HG03565 (cell line): ENCODE data around the gene TIMM50.

ENCODE experiments used
- ATAC-seq: cut with Tn5 transposase; IDR thresholded peaks from one replicate; pipeline ENCODE4 v1.9.1; 2021; ENCODE audit warnings: mild to moderate bottlenecking, moderate library complexity; ENCODE audit not compliant: unreplicated experiment

The TIMM50 gene

DNA sequence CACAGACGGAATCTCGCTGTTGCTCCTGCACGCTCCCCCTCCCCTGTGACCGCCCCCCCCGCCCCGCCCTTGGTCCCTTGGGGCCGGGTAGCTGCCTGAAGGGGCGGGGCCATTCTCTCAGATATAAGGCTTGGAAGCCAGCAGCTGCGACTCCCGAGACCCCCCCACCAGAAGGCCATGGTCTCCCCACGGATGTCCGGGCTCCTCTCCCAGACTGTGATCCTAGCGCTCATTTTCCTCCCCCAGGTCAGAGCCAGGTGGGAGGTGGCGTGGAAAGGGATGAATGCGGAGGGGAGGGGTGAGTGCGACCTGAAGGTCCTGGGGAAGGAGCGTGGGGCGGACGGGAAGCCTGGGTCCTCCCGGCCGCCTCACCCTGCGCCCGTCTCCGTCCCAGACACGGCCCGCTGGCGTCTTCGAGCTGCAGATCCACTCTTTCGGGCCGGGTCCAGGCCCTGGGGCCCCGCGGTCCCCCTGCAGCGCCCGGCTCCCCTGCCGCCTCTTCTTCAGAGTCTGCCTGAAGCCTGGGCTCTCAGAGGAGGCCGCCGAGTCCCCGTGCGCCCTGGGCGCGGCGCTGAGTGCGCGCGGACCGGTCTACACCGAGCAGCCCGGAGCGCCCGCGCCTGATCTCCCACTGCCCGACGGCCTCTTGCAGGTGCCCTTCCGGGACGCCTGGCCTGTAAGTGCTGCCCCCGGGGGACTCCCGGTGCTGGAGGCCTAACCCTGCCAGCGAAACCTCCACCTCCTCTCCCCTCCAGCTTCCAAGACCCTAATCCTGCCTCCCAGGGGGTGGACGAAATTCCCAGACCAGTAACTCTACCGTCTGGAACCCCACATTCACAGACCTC is 18.4 kb downstream of the TIMM50 start, which contains the start of gene DLL3:
DLL3 (plus strand) TSS at position 150 of the 845 bp plus-strand sequence; CDS start at position 178, 28 bp downstream.
- no peak for ATAC-seq

DNA sequence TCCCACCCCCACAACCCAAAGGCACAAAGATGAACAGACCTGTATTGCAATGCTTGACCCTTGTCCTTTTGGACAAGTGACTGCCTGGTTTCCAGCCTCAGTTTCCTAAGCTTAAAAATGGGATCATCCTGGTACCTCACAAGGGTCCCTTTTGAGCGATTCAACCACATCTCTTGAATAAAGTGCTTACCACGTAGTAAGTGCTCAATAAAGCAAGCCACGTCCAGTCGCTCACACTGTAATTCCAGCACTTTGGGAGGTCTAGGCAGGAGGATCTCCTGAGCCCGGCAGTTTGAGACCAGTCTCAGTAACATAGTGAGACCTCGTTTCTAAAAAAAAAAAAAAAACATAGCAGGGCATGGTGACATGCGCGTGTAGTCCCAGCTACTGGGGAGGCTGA is 19.3 kb downstream of the TIMM50 start:
- no peak for ATAC-seq

DNA sequence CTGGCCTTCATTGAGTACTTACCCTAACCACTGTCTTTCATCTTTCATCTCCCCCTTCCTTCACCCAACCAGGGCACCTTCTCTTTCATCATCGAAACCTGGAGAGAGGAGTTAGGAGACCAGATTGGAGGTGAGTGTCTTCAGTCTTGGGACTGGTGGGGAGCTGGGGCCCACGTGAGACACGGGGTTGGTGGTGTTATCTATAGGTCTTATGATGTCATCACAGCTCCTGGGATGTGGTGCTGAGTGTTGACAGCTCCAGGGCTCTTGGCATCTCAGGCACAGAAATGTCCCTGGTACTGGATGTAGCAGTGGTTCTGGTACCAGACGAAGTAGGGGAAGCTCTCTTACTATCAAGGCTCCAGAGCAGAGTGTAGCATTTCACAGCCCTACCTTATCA is 19.9 kb downstream of the TIMM50 start:
- no peak for ATAC-seq

DNA sequence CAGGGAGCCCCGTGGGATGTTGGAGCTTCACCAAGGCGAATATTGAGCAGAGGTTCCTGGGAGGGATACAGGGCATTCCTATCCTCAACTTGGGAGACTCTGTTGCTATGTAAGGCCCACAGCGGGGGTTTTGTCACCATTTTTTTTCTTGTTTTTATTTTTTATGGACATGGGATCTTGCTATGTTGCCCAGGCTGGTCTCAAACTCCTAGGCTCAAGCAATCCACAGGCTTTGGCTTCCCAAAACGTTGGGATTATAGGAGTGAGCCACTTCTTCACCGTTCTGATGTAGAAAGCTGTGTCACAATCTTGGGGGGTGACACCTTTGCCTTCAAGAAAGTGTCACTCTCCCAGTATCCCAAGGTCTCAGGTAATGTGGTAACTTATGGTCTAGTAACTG is 20.7 kb downstream of the TIMM50 start:
- no peak for ATAC-seq

DNA sequence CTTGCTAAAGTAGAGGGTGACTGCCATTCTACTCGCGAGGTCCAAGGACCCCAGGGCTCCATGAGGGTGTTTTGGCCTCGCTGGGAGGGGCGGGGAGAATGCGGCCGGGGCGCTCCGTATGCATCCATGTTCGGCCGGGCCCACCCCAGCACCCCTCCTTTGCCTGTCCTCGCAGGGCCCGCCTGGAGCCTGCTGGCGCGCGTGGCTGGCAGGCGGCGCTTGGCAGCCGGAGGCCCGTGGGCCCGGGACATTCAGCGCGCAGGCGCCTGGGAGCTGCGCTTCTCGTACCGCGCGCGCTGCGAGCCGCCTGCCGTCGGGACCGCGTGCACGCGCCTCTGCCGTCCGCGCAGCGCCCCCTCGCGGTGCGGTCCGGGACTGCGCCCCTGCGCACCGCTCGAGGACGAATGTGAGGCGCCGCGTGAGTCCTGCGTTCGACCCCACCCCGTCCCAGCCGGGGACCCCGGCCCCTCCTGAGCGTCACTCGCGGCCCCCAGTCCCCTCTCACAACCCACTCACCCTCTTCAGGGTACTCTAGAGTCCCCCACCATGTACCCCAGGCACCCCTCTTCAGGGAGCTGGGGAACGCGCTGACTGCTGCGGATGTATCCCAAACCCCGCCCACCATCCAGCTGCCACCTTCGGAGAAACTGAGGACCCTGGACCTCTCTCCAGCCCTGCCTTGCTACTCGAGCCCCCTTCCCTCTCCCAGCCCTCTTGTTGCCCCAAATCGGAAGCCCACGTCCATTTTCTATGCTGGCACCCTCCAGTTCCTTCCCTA is 22.2 kb downstream of the TIMM50 start:
- no peak for ATAC-seq

DNA sequence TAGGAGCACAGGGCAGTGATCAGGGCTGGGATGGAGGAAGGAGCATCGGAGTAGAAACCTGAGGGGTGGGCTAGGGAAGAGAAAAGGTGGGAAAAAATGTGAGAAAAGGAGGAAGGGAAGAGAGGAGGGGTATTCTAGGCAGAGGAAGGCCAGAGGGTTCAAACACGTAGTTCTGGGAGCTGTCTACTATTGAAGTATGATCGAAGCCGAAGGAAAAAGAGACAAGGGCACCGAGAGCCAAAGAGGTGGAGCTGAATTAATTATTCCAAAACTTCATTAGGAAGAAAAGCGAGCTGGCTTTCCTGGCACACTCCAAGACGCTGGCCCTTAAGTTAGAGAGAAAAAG is 25.9 kb downstream of the TIMM50 start:
- no peak for ATAC-seq

DNA sequence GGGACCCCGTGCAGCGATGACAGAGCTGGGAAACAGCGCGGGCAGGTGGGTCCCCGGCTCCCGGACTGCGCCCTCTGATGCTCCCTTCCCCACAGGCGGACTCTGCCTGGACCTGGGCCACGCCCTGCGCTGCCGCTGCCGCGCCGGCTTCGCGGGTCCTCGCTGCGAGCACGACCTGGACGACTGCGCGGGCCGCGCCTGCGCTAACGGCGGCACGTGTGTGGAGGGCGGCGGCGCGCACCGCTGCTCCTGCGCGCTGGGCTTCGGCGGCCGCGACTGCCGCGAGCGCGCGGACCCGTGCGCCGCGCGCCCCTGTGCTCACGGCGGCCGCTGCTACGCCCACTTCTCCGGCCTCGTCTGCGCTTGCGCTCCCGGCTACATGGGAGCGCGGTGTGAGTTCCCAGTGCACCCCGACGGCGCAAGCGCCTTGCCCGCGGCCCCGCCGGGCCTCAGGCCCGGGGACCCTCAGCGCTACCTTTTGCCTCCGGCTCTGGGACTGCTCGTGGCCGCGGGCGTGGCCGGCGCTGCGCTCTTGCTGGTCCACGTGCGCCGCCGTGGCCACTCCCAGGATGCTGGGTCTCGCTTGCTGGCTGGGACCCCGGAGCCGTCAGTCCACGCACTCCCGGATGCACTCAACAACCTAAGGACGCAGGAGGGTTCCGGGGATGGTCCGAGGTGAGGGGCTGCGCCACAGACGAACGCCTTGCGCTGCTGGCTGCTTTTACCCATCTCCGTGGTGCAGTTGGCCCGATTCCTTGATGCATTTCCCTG is 26.5 kb downstream of the TIMM50 start:
- ATAC-seq: no peak

DNA sequence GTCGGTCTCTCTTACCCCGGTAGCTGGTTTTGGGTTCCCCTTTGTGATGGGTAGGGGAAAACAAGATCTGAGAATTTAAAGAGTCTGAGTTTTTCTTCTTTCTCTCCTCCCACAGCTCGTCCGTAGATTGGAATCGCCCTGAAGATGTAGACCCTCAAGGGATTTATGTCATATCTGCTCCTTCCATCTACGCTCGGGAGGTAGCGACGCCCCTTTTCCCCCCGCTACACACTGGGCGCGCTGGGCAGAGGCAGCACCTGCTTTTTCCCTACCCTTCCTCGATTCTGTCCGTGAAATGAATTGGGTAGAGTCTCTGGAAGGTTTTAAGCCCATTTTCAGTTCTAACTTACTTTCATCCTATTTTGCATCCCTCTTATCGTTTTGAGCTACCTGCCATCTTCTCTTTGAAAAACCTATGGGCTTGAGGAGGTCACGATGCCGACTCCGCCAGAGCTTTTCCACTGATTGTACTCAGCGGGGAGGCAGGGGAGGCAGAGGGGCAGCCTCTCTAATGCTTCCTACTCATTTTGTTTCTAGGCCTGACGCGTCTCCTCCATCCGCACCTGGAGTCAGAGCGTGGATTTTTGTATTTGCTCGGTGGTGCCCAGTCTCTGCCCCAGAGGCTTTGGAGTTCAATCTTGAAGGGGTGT is 27.2 kb downstream of the TIMM50 start:
- ATAC-seq: no peak

DNA sequence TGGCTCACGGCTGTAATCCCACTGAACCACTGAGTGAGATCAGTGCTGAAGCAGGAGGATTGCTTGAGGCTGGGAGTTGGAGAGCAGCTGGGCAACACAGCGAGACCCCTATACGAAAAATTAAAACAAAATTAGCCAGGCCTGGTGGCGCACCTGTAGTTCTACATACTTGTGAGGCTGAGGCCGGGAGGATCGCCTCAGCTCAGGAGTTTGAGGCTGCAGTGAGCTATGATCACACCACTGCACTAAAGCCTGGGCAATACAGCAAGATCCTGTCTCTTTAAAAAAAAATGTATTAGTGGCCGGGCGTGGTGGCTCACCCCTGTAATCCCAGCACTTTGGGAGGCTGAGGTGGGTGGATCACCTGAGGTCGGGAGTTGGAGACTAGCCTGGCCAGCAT is 28.0 kb downstream of the TIMM50 start:
- ATAC-seq: no peak

DNA sequence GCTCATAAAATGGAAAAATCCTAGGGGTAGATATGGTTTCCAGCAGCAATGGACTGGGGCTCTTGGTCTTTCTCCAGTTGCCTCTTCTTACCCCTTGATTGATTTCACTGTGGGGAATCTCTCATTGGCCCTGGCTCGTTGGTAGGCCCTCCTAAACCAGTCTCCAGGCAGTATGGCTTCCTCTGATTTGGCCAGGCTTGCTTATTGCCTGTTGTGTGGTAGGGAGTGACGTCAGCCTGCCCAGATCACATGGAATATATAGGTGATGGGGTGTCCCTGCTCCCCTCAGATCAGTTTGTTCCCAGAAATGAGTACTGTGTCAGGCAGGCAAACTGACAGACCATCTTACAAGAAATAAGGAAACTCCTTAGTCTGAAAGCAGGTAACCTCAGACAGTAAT is 28.6 kb downstream of the TIMM50 start:
- ATAC-seq: no peak

DNA sequence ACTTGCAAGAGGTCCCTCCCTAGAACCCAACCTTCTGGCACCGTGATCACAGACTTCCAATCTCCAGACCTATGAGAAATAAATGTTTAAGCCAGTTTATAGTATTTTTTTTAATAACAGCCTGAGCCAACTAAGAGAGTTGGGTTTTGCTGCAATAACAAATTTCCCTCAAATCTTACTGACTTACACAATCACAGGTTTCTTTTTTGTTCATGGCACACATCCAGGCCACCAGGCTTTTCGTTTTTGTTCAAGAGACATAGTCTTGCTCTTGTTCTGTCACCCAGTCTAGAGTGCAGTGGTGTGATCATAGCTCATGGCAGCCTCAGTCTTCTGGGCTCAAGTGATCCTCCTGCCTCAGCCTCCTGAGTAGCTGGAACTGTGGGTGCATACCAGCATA is 32.4 kb downstream of the TIMM50 start:
- ATAC-seq: no peak

DNA sequence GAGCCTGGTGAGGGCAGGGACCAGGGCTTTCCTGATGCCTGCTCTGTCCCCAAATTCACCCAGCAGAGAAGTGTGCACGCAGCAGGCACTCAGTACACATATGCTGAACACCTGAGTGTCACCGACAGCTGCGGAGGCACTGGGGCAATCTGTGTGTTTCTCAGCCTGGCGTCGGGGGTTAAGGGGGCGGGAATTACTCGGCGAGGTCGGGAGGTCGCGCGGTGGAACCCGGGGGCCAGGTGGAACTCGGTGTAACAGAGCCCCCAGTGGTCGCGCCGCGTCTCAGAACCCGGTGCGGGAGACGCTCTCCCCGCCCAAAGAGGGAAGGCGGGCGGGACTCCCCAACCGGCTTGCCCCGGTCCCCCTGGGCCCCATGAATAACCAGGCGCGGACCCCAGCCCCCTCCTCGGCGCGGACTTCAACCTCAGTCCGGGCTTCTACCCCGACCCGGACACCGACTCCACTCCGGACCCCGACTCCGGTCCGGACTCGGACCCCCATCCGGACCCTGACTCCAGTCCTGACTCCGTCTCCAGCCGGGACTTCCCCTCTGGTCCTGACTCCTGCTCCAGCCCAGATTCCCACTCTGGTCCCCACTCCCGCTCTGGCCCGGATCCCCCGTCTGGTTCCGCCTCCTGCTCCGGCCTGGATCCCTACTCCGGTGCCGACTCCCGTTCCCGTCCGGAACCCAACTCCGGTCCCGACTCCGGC is 34.4 kb downstream of the TIMM50 start, which contains the start of gene SELENOV:
SELENOV (plus strand) TSS at position 300 of the 711 bp plus-strand sequence; CDS start at position 374, 74 bp downstream.
- no peak for ATAC-seq

DNA sequence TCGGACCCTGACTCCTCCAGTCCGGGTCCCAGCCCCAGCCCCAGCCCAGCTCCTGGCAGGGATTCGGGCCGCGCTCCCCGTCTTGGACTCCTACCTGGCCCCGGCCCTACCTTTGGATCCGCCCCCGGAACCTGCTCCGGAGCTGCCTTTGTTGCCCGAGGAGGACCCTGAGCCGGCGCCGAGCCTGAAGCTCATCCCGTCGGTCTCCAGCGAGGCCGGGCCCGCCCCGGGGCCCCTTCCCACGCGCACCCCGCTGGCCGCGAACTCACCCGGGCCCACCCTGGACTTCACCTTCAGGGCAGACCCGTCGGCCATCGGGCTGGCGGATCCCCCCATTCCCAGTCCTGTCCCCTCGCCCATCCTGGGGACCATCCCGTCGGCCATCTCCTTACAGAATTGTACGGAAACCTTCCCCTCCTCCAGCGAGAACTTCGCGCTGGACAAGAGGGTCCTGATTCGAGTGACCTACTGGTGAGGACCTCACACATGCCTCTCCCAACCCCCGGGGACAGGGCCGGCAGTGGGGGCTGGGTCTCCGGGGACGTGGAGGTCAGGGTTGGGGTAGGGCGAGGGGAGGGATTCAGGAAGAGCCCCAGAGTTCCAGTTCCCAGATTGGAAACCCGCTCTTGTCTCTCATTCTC is 35.0 kb downstream of the TIMM50 start:
- no peak for ATAC-seq

DNA sequence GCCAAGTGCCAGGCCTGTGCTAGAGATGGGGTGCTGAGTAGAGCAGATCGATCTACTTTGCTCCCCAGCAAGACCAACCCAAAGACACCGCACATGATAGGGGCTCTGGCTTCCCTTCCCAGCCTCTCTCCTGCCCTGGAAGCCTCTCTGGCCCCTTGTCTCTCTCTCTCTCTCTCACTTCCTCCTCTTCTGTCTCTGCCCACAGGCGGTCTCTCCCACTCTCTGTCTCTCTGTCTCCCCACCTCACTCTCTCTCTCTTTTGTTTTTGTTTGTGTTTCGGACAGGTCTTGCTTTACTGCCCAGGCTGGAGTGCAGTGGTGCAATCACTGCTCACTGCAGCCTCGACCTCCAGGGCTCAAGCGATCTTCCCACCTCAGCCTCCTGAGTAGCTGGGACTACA is 35.6 kb downstream of the TIMM50 start:
- ATAC-seq: no peak

DNA sequence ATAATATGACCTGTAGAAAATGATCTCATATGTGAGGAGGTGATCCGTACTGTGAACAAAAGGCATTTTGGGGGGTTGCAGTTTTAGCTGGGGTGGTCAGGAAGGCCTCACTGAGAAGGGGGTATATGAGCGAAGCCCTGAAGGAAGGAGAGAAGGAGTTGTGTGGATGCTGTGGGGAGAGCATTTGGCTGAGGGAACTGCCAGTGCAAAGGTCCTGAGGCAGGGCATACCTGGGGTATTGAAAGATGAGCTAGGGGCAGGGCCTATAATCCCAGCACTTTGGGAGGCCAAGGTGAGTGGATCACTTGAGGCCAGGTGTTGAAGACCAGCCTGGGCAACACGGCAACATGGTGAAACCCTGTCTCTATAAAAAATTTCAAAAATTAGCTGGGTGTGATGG is 36.8 kb downstream of the TIMM50 start:
- ATAC-seq: no peak

DNA sequence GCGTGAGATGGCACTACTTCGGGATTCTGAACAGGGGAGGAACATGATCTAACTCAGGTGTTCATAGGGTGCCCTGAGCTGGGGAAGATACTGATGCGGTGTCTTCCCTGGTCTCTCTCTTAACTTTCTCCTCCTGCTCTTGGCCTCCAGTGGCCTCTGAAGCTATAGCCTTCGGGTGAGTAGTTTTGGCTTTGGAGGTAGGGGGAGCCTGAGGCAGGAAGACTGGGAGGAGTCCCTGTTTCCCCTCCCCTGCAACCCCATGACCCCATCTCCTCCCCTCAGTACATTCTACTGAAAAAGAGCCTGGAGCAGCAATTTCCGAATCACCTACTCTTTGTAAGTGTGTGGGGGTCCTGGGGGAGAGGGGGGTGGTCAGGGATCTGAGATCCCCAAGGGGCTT is 37.8 kb downstream of the TIMM50 start:
- no peak for ATAC-seq

DNA sequence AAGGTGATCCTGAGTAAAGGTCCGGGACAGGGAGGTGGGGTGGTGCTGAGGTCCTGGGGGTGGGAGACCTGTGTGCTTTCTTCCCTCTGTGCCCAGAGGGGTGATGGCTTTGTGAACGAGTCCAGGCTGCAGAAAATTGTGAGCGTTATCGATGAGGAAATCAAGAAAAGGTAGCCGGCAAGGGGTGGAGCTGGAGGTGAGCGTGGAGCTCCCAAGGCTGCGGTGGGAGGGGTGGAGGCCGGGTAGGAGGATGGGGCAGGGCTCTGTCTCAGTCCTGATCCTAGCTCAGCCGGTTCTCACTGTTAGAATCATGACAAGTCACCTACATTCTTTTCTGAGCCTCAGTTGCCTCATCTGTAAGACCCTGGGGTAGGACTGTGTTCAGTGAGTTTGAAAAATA is 38.3 kb downstream of the TIMM50 start:
- no peak for ATAC-seq

DNA sequence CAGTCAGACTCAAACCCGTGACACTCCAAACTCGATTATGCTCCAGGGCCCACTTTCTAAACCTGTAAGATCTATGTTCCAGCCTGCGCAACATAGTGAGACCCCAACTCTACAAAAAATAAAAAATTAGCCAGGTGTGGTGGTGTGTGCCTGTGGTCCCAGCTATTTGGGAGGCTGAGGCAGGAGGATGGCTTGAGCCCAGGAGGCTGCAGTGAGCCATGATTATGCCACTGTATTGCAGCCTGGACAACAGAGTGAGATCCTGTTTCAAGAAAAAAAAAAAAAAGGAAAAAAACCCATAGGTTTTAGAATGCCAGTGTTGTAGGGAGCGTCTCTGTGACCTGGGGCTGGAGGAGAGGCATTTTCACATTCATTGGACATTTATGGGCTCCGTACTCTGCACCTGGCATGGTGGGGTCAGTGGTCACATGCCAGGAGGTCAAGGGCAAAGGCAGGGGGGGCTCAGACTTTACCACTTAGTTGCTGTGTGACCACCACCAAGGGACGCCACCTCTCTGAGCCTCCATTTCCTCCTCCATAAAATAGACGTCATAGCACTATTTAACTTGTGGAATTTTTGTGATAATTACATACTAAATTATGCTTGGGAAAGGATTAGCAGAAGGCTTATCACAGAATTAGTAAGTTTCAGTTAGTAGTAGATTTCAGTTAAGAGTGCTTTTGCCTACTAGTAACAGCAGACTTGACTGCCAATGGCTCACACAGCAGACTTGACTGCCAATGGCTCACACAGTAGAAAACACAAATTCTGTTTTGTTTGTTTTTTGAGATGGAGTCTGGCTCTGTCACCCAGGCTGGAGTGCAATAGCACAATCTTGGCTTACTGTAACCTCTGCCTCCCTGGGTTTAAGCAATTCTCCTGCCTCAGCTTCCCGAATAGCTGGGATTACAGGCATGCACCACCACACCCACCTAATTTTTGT is 40.2 kb downstream of the TIMM50 start:
- ATAC-seq: no peak

DNA sequence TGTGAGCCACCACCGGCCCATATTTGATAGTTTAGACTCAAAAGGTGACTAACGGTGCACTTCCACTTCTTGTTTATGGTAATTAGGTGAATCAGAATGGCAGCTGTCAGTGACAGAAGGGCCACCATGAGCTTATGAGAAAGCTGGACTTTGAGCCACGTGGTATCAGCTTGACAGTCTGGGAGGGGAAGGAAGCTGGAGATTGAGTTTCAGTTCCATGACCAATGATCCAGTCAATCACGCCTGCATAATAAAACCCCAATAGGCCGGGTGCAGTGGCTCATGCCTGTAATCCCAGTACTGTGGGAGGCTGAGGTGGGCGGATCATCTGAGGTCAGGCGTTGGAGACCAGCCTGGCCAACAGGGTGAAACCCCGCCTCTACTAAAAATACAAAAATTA is 43.9 kb downstream of the TIMM50 start:
- ATAC-seq: no peak
